ENCODE results near the gene IFT88. TPM values are rescaled to one million over a fixed set of nuclear protein-coding genes. Genes with fewer than 3 reads are reported as not detected.

Gene IFT88
- total and polyA plus RNA-seq, 2 of the 4 experiments (the other 2 are of a cell fraction), result 5.5 to 8.6 TPM

DNA sequence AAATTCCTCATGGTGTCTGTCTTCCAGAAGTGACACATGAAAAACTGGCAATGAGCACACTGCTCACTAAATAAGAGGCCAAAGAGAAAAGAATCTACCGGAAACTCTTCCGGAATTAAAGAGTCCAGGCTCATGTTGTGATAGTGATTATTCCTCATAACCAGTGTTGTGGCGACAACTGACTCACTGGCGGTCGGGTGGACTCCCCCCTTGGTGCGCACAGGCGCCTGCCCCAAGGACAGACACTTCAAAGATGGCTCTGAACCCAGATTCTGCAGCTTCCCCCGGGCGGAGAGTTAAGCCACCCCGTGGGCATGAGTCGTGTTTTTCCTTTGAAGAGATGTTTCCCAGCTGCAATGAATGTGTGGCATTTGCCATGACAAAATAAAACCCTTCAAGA is 146.8 kb downstream of the IFT88 start:
- H4K8ac ChIP-seq (ENCODE audit: low read depth in 2 of 2, low read length in 2 of 2), result no peak overlapping the region
- H3K9ac ChIP-seq (ENCODE audit: low read depth, low read length), result no peak overlapping the region
- no peak overlapping the region for H2BK120ac ChIP-seq (ENCODE audit: low read depth, low read length)
- in situ Hi-C loops (cut with MboI; ENCODE audit: low sequenced_read_pairs), result loop anchor here (25.0 kb wide), 1 partner anchor 526 kb away; the partner anchor contains the start of gene GJB2
- no peak for TF ChIP-seq MXI1 (IDR thresholded peaks at IDR 0.05; ENCODE audit: borderline replicate concordance, low read depth, low read length)
- no peak overlapping the region for H3K56ac ChIP-seq (ENCODE audit: extremely low read depth, insufficient read depth, low read length)
- peak overlapping the region; percentile 6 for H2AFZ ChIP-seq (replicated peaks; ENCODE audit: low read length, poor library complexity)
- H3K14ac ChIP-seq (replicated peaks; ENCODE audit: low read depth, low read length), result no peak overlapping the region
- no peaks in the 10 kb centered on the region for H4K20me1 ChIP-seq (ENCODE audit: insufficient read depth, low read length)
- no peak overlapping the region for H3K4ac ChIP-seq (ENCODE audit: low read depth, low read length)
- CTCF ChIA-PET, result interaction anchor here (0.9 to 2.1 kb wide), 5 partner anchors 10 to 212 kb away, joined by 3 to 8 read pairs (median 4); partner anchors contain the start of gene IL17D
- no peaks in the 10 kb centered on the region for H3K36me3 ChIP-seq (ENCODE audit: control insufficient read depth, insufficient read depth, low read length)
- peaks cover 9% of the 10 kb centered on the region for H3K4me1 ChIP-seq (ENCODE audit: control insufficient read depth, insufficient read depth, low read length)
- H3K79me1 ChIP-seq (ENCODE audit: low read depth in 1 of 2, low read length in 2 of 2), result no peaks in the 10 kb centered on the region
- H3K27ac ChIP-seq (ENCODE audit: insufficient read depth, low read length), result no peak overlapping the region
- WGBS, 2 experiments (ENCODE audit: extremely low coverage in 2 of 2, insufficient read length in 1 of 2), result no CpG with 5 or more reads among the region's 11 CpGs
- no peaks in the 10 kb centered on the region for H3K9me1 ChIP-seq (ENCODE audit: insufficient read depth, low read length)
- dilution Hi-C loops (cut with HindIII; ENCODE audit: low sequenced_read_pairs, unreplicated experiment), result no loop called here
- no TSS peak for BruUV-seq (replicated peaks)
- H3K23ac ChIP-seq (ENCODE audit: low read depth, low read length), result no peak overlapping the region
- no peak overlapping the region for H3K4me3 ChIP-seq (ENCODE audit: insufficient read depth, low read depth, low read length)
- POLR2A ChIA-PET (ENCODE audit: unreplicated experiment), result no interaction called here
- intact Hi-C loops (cut with micrococcal nuclease), result loop anchor here (2.0 to 5.0 kb wide), 2 partner anchors 211 to 764 kb away; no protein-coding TSS in a partner anchor
- H2BK15ac ChIP-seq (ENCODE audit: low read depth, low read length), result no peak overlapping the region
- H2AK9ac ChIP-seq (replicated peaks; ENCODE audit: low read depth, low read length, poor library complexity), result no peak overlapping the region
- no peak overlapping the region for H2BK20ac ChIP-seq (ENCODE audit: low read depth, low read length)
- DNase-seq (peak; percentile 39), ATAC-seq (ENCODE audit: low read depth) (no peak)
- no peaks in the 10 kb centered on the region for H3K9me3 ChIP-seq (ENCODE audit: control insufficient read depth, insufficient read depth, low read length)
- no peak overlapping the region; the same call in 1 of the 2 replicates for H3K4me2 ChIP-seq (ENCODE audit: low read depth, low read length)
- no peak overlapping the region for H4K5ac ChIP-seq (ENCODE audit: low read depth, low read length)
- H4K91ac ChIP-seq (ENCODE audit: insufficient read depth, low read depth, low read length), result no peak overlapping the region
- no peak overlapping the region for H3K18ac ChIP-seq (ENCODE audit: low read depth, low read length)
- no peak overlapping the region for H2BK5ac ChIP-seq (ENCODE audit: low read depth, low read length, poor library complexity, severe bottlenecking)
- H3K27me3 ChIP-seq (ENCODE audit: control insufficient read depth, insufficient read depth, low read length), result peaks cover 1% of the 10 kb centered on the region; the same call in 1 of the 2 replicates
- no peak overlapping the region for H2AK5ac ChIP-seq (ENCODE audit: low read depth, low read length)

Data from IMR-90 (cell line).